Keratinocyte (primary cell): ENCODE measurements around the gene PTRHD1. TPM values are rescaled to one million over a fixed set of nuclear protein-coding genes. Genes with fewer than 3 reads are reported as not detected.

Experiments
- DNase-seq: peaks from one replicate; pipeline ENCODE4 v3.0.0-alpha.2; 2011; ENCODE audit warnings: low read depth, missing footprints, low spot score
- FAIRE-seq: peaks from 2 replicates; lab custom pipeline; 2011; peaks lifted over from hg19 to GRCh38; lab: Jason Lieb, UNC
- H2AFZ ChIP-seq: 2 replicates; pipeline ENCODE4 v1.6.0; 2012; ENCODE audit warnings: low read length, control low read depth, inconsistent platforms; ENCODE audit not compliant: control insufficient read depth
- H3K27ac ChIP-seq: 2 replicates; pipeline ENCODE4 v1.5.1; 2011; ENCODE audit warnings: low read length; ENCODE audit not compliant: control insufficient read depth, insufficient read depth
- H3K27me3 ChIP-seq: 3 replicates; pipeline ENCODE4 v1.6.0; 2011; ENCODE audit warnings: low read length; ENCODE audit not compliant: control insufficient read depth, insufficient read depth; ENCODE audit errors: extremely low read depth
- H3K36me3 ChIP-seq, 2 experiments: 2 replicates in 1 of 2; 3 replicates in 1 of 2; pipeline ENCODE4 v1.5.1; 2011; ENCODE audit warnings: low read length in 2 of 2, mild to moderate bottlenecking in 1 of 2; ENCODE audit not compliant: control insufficient read depth in 2 of 2, insufficient read depth in 2 of 2; ENCODE audit errors: extremely low read depth in 1 of 2
- H3K4me1 ChIP-seq: 3 replicates; pipeline ENCODE4 v1.5.1; 2011; ENCODE audit warnings: low read length; ENCODE audit not compliant: control insufficient read depth, insufficient read depth; ENCODE audit errors: extremely low read depth
- H3K4me2 ChIP-seq: 3 replicates; pipeline ENCODE4 v1.6.0; 2011; ENCODE audit warnings: low read depth, low read length; ENCODE audit not compliant: control insufficient read depth, insufficient read depth; ENCODE audit errors: extremely low read depth
- H3K4me3 ChIP-seq, 3 experiments: fragments of 200-600 bp in 1 of 3; sonication (generic) in 1 of 3; 2 replicates in 2 of 3; 3 replicates in 1 of 3; pipeline ENCODE4 v1.5.1; 2011 to 2016; ENCODE audit warnings: low read length in 3 of 3, mild to moderate bottlenecking in 3 of 3, control low read depth in 2 of 3, inconsistent platforms in 1 of 3, low read depth in 1 of 3, mixed read lengths in 1 of 3, mixed run types in 1 of 3, moderate library complexity in 1 of 3; ENCODE audit not compliant: control insufficient read depth in 2 of 3, insufficient read depth in 2 of 3; ENCODE audit errors: extremely low read depth in 1 of 3
- H3K79me2 ChIP-seq: 2 replicates; pipeline ENCODE4 v1.6.0; 2012; ENCODE audit warnings: low read length; ENCODE audit not compliant: control insufficient read depth, insufficient read depth
- H3K9ac ChIP-seq: 3 replicates; pipeline ENCODE4 v1.6.0; 2011; ENCODE audit warnings: low read length; ENCODE audit not compliant: control insufficient read depth, insufficient read depth; ENCODE audit errors: extremely low read depth
- H3K9me1 ChIP-seq: 3 replicates; pipeline ENCODE4 v1.6.0; 2011; ENCODE audit warnings: low read length; ENCODE audit not compliant: control insufficient read depth, insufficient read depth; ENCODE audit errors: extremely low read depth
- H3K9me3 ChIP-seq: 2 replicates; pipeline ENCODE4 v1.5.1; 2012; ENCODE audit warnings: low read depth, low read length; ENCODE audit not compliant: control insufficient read depth
- H4K20me1 ChIP-seq: 3 replicates; pipeline ENCODE4 v1.6.0; 2011; ENCODE audit warnings: low read length; ENCODE audit not compliant: control insufficient read depth, insufficient read depth; ENCODE audit errors: extremely low read depth
- CTCF ChIP-seq, 3 experiments: IDR thresholded peaks in 1 of 3; conservative IDR thresholded peaks in 1 of 3; optimal IDR thresholded peaks in 1 of 3; 2 replicates in 2 of 3; 3 replicates in 1 of 3; pipeline versions ENCODE3 to v1.5.1; 2011; ENCODE audit warnings: low read length in 3 of 3, mild to moderate bottlenecking in 3 of 3, moderate library complexity in 2 of 3, control low read depth in 1 of 3, inconsistent platforms in 1 of 3; ENCODE audit not compliant: insufficient read depth in 2 of 3; ENCODE audit errors: extremely low read depth in 1 of 3
- EZH2 ChIP-seq: IDR thresholded peaks from one replicate; pipeline ENCODE4 v1.6.1; 2012; ENCODE audit warnings: inconsistent platforms, mild to moderate bottlenecking, low read length, moderate library complexity
- dilution Hi-C: fragments of 300-500 bp; cut with MboI; formaldehyde crosslinking; loops from one replicate; pipeline ENCODE4 v1.7.0; 2020; ENCODE audit warnings: low sequenced_read_pairs; ENCODE audit not compliant: extremely low pct_ligation_motif_present
- polyA plus RNA-seq, 5 experiments: library from polyadenylated mRNA; depleted of rRNA in 3 of 5; stranded (reverse) in 3 of 5; stranded (forward) in 1 of 5; unstranded in 1 of 5; fragments of >200 nt; gene quantifications; 1 replicate in 1 of 5; 2 replicates in 3 of 5; 3 replicates in 1 of 5; pipeline versions ENCODE4 v1.2.1 to v1.2.3, GENCODE V29; 2011 to 2012; ENCODE audit warnings: missing spikeins in 2 of 5, low read depth in 1 of 5, low replicate concordance in 1 of 5

PTRHD1 gene
- polyA plus RNA-seq, 1 donor (not counting 4 experiments of a cell fraction or from before 2014, with no cell fraction given), result 36.9 TPM

GRCh38 chr2:24833821-24834732 is 40.9 kb upstream of the PTRHD1 start:
- Histone ChIP-seq H3K27me3 (no peaks in the 10 kb centered on the region), H3K9ac (no peak overlapping the region), H3K4me1 (peaks cover 4% of the 10 kb centered on the region), H3K9me3 (no peaks in the 10 kb centered on the region), H4K20me1 (no peaks in the 10 kb centered on the region), H2AFZ (no peak overlapping the region), H3K4me2 (no peak overlapping the region), H3K36me3 (peaks cover 5 to 20% of the 10 kb centered on the region in 2 experiments), H3K27ac (no peak overlapping the region), H3K79me2 (no peaks in the 10 kb centered on the region), H3K4me3 (no peak overlapping the region), H3K9me1 (no peaks in the 10 kb centered on the region)
- dilution Hi-C loops, result no loop called here
- no peak for DNase-seq
- FAIRE-seq, result no peak
- TF ChIP-seq EZH2 (no peak), CTCF (optimal IDR thresholded peaks at IDR 0.05 in 1 of 3, IDR thresholded peaks at IDR 0.05 in 1 of 3, conservative IDR thresholded peaks at IDR 0.05 in 1 of 3; ENCODE audit: extremely low read depth in 1 of 3, insufficient read depth in 2 of 3, low read length in 3 of 3) (no peak)

GRCh38 chr2:24832931-24833701 is 39.9 kb upstream of the PTRHD1 start:
- no peak for FAIRE-seq
- no peaks in the 10 kb centered on the region for H3K9me1 ChIP-seq
- no peak for DNase-seq
- no peak overlapping the region for H3K4me2 ChIP-seq
- no peaks in the 10 kb centered on the region for H3K9me3 ChIP-seq
- no peaks in the 10 kb centered on the region for H3K27me3 ChIP-seq
- no peak overlapping the region for H3K27ac ChIP-seq
- dilution Hi-C loops, result no loop called here
- H3K36me3 ChIP-seq, result peaks cover 5 to 20% of the 10 kb centered on the region in 2 experiments
- TF ChIP-seq EZH2 (no peak), CTCF (optimal IDR thresholded peaks at IDR 0.05 in 1 of 3, IDR thresholded peaks at IDR 0.05 in 1 of 3, conservative IDR thresholded peaks at IDR 0.05 in 1 of 3; ENCODE audit: extremely low read depth in 1 of 3, insufficient read depth in 2 of 3, low read length in 3 of 3) (no peak)
- no peak overlapping the region for H3K9ac ChIP-seq
- peaks cover 4% of the 10 kb centered on the region for H3K4me1 ChIP-seq
- no peaks in the 10 kb centered on the region for H4K20me1 ChIP-seq
- H2AFZ ChIP-seq, result no peak overlapping the region
- H3K79me2 ChIP-seq, result no peaks in the 10 kb centered on the region
- H3K4me3 ChIP-seq, result no peak overlapping the region
